Measurements from ENCODE around the gene OPHN1. TPM values are rescaled to one million over a fixed set of nuclear protein-coding genes. Genes with fewer than 3 reads are reported as not detected.

Gene OPHN1, protein sequence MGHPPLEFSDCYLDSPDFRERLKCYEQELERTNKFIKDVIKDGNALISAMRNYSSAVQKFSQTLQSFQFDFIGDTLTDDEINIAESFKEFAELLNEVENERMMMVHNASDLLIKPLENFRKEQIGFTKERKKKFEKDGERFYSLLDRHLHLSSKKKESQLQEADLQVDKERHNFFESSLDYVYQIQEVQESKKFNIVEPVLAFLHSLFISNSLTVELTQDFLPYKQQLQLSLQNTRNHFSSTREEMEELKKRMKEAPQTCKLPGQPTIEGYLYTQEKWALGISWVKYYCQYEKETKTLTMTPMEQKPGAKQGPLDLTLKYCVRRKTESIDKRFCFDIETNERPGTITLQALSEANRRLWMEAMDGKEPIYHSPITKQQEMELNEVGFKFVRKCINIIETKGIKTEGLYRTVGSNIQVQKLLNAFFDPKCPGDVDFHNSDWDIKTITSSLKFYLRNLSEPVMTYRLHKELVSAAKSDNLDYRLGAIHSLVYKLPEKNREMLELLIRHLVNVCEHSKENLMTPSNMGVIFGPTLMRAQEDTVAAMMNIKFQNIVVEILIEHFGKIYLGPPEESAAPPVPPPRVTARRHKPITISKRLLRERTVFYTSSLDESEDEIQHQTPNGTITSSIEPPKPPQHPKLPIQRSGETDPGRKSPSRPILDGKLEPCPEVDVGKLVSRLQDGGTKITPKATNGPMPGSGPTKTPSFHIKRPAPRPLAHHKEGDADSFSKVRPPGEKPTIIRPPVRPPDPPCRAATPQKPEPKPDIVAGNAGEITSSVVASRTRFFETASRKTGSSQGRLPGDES
- total RNA-seq, result 9.8 TPM
- long read RNA-seq, full-length matches to known transcripts, result 2 of 11 reads
- long read RNA-seq, partial matches to known transcripts, result 5 of 11 reads
- long read RNA-seq, other reads (novel, unspliced or antisense), result 4 of 11 reads

DNA sequence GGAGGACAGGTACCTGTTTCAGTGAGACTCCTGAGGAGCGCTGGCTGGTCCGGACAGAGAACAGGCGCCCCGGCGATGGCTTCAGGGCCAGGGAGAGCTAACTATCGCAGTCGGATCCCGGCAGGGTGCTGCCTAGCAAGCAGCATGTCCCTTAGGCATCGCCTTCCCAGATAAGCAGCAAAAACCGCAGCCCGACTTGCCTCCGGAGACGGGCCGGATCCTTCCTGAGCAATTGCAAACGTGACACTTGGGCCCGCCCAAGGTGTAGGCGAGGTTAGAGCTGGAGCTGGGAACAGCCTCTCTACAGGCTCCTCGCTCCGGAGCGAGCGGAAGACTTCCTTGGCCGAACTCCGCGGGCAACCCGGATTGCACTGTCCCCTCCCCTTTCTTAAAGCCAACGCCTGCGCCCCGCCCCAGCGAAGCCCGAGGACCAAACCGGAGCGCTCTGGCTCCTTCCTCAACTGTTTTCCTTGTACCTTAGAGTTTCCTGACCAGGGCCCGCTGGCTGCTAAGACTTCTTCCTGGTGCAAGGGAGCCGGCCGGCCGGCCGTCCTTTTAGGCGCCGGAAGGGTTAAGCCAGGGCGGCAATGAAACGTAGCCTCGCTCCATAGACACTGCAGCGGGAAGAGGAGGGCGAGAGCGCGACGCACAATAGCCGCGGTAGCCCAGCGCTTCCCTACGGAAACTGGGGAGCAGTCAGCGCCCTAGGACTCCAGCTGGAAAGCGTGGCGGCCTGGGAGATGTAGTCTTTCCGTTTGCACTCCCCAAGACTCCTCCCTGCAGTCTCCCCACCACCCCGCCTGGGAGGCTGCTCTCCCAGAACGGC, at the start of gene OPHN1:
OPHN1 (minus strand) TSS at position 341 of the 826 bp plus-strand sequence. CDS start 475 bp downstream, outside the sequence.
- H3K36me3 ChIP-seq, result no peaks in the 10 kb centered on the region
- H3K27ac ChIP-seq, result peak within 1 kb of the TSS; percentile 85
- no peaks in the 10 kb centered on the region for H3K27me3 ChIP-seq
- no peak for TF ChIP-seq CTCF (IDR thresholded peaks at IDR 0.05)
- no peaks in the 10 kb centered on the region for H3K4me1 ChIP-seq
- ATAC-seq (peak; percentile 96), DNase-seq (peak; percentile 89)
- intact Hi-C loops (cut with DNase I), result no loop called here
- no peaks in the 10 kb centered on the region for H3K9me3 ChIP-seq
- peak within 1 kb of the TSS; percentile 67 for H3K4me3 ChIP-seq

- ATAC-seq (no peak), DNase-seq (no peak)
- H3K27ac ChIP-seq, result no peak overlapping the region
- no peak for TF ChIP-seq CTCF (IDR thresholded peaks at IDR 0.05)
- H3K4me1 ChIP-seq, result no peaks in the 10 kb centered on the region
- intact Hi-C loops (cut with DNase I), result no loop called here
- no peaks in the 10 kb centered on the region for H3K36me3 ChIP-seq
- no peaks in the 10 kb centered on the region for H3K27me3 ChIP-seq
- no peaks in the 10 kb centered on the region for H3K9me3 ChIP-seq
- no peak overlapping the region for H3K4me3 ChIP-seq
Measured at GRCh38 chrX:68480969-68481368, 47.7 kb upstream of the OPHN1 start.

DNA sequence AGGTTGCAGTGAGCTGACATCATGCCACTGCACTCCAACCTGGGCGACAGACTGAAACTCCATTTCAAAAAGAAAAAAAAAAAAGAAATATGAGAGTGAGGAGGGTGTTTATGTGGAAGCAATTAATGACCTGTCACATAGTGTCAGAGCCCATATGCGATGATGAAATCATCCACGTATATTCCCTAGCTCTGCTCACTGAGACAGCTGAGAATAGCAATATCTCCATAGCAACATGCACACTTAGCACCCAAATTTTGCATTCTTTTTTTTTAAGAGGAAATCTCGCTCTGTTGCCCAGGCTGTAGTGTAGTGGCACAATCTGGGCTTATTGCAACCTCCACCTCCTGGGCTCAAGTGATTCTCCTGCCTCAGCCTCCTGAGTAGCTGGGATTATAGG, 31.5 kb upstream of the OPHN1 start:
- H3K27me3 ChIP-seq, result no peaks in the 10 kb centered on the region
- no peak for TF ChIP-seq CTCF (IDR thresholded peaks at IDR 0.05)
- no peak for DNase-seq
- H3K9me3 ChIP-seq, result no peaks in the 10 kb centered on the region
- H3K27ac ChIP-seq, result no peak overlapping the region
- intact Hi-C loops (cut with DNase I), result loop anchor here (10.0 kb wide), 1 partner anchor 270 kb away; no protein-coding TSS in a partner anchor
- no peak for ATAC-seq
- H3K4me1 ChIP-seq, result no peaks in the 10 kb centered on the region
- no peaks in the 10 kb centered on the region for H3K36me3 ChIP-seq
- no peak overlapping the region for H3K4me3 ChIP-seq

DNA sequence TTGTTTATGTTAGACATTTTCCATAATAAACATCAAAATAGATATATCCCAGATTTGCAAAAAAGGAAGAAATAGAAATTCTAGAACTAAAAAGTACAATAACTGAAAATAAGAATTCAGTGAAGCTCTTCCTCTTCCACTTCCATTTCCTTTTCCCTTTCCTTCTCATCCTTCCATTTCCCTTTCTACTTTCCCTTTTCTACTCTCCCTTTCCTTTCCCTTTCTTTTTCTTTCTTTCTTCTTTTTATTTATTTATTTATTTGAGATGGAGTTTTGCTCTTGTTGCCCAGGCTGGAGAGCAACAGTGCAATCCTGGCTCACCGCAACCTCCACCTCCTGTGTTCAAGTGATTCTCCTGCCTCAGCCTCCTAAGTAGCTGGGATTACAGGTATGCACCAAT, 30.6 kb upstream of the OPHN1 start:
- no peak overlapping the region for H3K4me3 ChIP-seq
- no peaks in the 10 kb centered on the region for H3K4me1 ChIP-seq
- H3K36me3 ChIP-seq, result no peaks in the 10 kb centered on the region
- no peak for ATAC-seq
- H3K27me3 ChIP-seq, result no peaks in the 10 kb centered on the region
- intact Hi-C loops (cut with DNase I), result loop anchor here (10.0 kb wide), 1 partner anchor 269 kb away; no protein-coding TSS in a partner anchor
- no peak for DNase-seq
- H3K27ac ChIP-seq, result no peak overlapping the region
- H3K9me3 ChIP-seq, result no peaks in the 10 kb centered on the region
- TF ChIP-seq CTCF (IDR thresholded peaks at IDR 0.05), result no peak

DNA sequence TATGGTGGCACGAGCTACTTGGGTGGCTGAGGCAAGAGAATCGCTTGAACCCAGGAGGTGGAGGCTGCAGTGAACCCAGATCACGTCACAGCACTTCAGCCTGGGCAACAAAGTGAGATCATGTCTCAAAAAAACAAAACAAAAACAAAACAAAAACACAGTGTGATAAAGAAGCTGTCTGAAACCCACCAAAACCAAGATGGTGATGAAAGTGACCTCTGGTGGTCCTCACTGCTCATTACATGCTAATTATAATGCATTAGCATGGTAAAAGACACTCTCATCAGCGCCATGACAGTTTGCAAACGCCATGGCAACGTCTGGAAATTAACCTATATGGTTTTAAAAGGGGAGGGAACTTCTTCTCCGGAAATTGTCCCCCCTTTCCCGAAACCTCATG, 29.4 kb upstream of the OPHN1 start:
- DNase-seq (no peak), ATAC-seq (no peak)
- Histone ChIP-seq H3K27ac (no peak overlapping the region), H3K9me3 (no peaks in the 10 kb centered on the region), H3K4me1 (no peaks in the 10 kb centered on the region), H3K27me3 (no peaks in the 10 kb centered on the region), H3K36me3 (no peaks in the 10 kb centered on the region), H3K4me3 (no peak overlapping the region)
- peak; percentile 56 for TF ChIP-seq CTCF (IDR thresholded peaks at IDR 0.05)
- intact Hi-C loops (cut with DNase I), result loop anchor here (10.0 kb wide), 1 partner anchor 268 kb away; no protein-coding TSS in a partner anchor
